Dedifferentiated amniotic fluid mesenchymal stem cell (primary cell): ENCODE results near the gene TTC28.
"Not testable (repeated sequence)": the region's sequence is repeated elsewhere in the genome, so short reads cannot be mapped to it uniquely, and the experiment has no call there.

Experiments used
- DNase-seq: peaks from one replicate; pipeline ENCODE4 v3.0.0-alpha.2; 2016; ENCODE audit errors: extremely low spot score

Gene TTC28

DNA sequence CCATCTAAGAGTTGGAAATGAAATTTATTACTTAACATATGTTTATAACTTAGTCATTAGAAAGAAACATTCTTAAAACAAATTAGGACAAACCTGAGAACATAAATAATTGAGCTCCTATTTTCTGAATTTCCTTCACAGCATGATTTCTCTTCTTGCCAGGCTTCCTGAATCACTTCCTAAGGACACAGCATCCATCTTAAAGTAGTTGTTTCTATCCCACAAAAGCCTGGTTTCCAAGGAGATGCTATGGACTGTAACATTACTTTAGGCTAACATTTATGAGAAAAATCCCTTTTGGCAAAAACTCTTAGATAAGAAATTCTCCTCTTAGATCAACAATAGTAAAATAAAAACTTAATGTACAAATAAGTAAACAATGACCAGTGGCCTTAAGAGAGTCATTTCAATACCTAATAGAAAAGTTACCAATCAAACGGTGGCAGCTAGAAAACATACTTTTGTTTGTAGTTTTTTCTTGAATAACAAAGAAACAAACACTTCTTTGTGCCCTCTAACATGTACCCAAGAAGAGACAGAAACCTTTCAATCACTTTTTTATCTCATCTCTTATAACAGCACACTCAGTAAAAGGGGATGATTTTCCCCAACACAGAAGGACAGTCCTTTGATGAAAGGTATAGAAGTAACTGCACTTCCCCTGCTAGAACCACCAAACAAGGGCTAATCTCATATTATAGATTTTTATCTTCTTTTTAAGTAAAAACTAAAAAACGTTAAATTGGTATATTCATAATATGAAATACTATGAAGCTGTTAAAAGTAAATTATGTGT, 74.5 kb downstream of the TTC28 start:
- DNase-seq = no peak

- no peak for DNase-seq
Measured at GRCh38 chr22:28601915-28602314, 77.7 kb downstream of the TTC28 start.

GRCh38 chr22:28600546-28601143, 79.0 kb downstream of the TTC28 start:
- peak; percentile 79 for DNase-seq

GRCh38 chr22:28599693-28600092, 79.9 kb downstream of the TTC28 start:
- no peak for DNase-seq

GRCh38 chr22:28597665-28598064, 82.0 kb downstream of the TTC28 start:
- no peak for DNase-seq

GRCh38 chr22:28594797-28595462, 84.7 kb downstream of the TTC28 start:
- DNase-seq = peak; percentile 82

DNA sequence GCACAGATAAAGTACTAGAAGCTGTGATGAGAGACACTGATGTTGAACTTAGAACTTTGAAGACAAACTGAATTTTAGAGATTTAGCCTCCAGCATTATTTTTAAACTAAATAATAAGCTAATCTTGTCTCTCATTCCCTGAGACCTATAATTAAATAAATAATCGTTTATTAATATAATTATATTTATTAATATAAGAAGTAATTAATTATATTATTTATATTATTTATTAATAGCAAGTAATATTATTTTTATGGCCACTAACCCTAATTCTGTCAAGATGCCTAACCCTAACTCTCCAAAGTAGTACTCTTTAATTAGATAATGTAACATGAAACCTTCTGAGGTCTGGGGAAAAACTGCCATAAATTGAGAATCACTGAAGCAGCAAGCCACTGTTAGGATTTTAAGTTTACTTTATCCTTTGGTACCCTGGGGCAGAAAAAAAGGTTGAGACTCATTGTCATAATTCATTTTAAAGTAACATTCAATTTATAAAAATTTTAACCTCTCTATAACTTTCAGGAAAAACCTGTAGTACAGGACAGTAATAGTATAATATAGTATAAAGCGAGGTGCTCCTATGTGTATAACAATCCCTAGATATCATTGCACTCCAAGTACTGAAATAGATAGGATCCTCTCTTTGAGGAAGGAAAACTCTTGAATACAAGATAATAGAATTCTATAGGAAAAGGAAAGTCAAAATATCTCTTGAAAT, 85.4 kb downstream of the TTC28 start:
- no peak for DNase-seq

- DNase-seq = no peak
Measured at GRCh38 chr22:28593299-28593698, 86.3 kb downstream of the TTC28 start.

DNA sequence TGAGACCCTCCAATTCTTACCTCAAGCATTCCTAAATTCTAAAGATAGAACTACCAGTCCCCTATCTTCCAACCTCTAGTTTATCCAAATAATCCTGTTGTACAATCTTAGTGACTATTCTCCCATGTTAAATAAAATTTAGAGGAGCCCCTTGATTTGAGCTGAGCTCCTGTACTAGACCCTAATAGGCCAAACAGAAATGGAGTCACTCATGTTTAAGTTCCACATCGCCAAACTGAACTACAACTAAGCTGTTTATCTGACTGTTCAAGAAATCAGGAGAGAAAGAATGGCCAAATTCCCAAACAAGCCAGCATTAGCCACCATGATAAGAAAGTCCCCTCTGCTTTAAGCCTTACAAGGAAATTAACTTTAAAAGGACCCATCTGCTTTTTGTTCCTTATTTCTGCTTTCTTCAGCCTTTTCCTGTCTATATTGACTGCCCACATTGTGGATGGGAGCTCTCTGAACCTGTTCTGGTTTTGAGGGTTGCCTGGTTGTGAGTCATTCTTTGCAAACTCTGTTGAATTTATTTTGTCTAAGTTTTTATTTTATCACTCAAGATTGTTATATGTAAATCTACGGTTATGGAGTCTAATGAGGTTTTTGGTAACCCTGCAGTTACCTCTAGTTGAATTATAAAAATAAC, 90.4 kb downstream of the TTC28 start:
- no peak for DNase-seq

DNA sequence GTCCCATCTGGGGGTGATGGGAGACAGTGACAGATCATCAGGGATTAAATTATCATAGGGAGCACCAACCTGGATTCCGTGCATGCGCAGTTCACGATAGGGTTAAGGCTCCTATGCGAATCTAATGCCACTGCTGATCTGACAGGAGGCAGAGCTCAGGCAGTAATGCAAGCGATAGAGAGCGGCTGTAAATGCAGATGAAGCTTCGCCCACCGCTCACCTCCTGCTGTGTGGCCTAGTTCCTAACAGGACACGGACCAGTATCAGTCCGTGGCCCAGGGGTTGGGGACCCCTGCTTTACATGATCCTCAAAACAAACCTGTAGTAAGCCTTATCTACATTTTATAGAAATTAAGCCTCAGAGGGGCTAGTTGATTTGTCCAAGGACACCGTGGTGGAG, 94.3 kb downstream of the TTC28 start:
- no peak for DNase-seq

GRCh38 chr22:28582806-28583205, 96.8 kb downstream of the TTC28 start:
- peak; percentile 87 for DNase-seq

GRCh38 chr22:28581016-28581415, 98.6 kb downstream of the TTC28 start:
- DNase-seq = no peak

GRCh38 chr22:28576162-28576561, 103.5 kb downstream of the TTC28 start:
- DNase-seq = no peak

DNA sequence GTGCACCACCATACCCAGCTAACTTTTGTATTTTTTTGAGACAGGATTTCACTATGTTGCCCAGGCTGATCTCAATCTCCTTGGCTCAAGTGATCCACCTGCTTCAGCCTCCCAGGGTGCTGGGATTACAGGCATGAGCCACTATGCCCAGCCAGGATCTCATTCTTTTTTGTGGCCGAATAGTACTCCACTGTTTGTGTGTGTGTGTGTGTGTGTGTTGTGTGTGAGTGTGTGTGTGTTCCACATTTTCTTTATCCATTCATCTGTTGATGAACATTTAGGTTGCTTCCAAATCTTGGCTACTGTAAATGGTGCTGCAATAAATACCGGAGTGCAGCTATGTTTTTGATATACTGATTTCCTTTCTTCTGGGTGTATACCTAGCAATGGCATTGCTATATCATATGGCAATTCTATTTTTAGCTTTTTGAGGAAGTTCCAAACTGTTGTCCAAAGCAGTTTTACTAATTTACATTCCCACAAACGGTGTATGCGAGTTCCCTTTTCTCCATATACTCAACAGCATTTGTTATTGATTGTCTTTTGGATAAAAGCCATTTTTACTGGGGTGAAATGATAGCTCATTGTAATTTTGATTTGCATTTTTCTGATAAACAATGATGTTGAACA, 105.4 kb downstream of the TTC28 start:
- no peak for DNase-seq

DNA sequence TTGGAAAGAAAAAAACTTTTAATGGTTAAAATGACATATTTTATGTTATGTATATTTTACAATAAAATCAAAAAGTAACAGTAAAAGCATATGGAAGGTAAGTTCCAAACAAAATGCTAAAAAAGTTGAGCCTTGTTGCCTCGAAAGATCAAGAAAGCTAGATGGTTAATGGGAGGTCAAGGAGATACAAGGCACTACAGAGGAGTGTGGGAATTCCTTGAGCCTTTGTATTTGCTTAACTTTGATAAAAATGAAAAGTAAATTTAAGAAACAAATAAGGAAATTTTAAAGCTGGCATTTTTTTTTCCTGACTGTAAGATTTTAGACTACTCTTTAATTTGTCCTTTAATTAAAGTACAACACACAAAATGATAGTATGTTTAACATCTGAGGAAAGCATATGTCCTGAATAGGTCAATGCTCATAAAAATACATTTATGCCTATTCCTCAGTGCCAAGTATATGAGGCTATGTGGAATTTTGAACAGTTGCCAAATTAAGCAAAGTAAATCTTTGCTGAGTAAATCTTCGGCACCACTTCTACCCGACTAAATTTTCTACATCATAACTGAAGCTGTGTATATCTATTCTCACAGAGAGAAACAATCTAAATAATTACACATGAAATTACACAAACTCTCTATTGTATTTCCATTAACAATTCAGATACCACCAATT, 108.8 kb downstream of the TTC28 start:
- DNase-seq = no peak

DNA sequence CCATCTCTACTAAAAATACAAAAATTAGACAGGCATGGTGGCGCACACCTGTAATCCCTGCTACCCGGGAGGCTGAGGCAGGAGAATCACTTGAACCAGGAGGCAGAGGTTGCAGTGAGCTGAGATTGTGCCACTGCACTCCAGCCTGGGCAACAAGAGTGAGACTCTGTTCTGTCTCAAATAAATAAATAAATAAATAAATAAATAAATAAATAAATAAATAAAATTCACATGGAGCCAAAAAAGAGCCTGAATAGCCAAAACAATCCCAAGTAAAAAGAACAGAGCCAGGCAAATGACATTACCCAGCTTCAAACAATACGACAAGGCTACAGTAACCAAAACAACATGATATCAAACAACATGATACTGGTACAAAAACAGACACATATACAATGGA, 110.7 kb downstream of the TTC28 start:
- not testable (repeated sequence) for DNase-seq

DNA sequence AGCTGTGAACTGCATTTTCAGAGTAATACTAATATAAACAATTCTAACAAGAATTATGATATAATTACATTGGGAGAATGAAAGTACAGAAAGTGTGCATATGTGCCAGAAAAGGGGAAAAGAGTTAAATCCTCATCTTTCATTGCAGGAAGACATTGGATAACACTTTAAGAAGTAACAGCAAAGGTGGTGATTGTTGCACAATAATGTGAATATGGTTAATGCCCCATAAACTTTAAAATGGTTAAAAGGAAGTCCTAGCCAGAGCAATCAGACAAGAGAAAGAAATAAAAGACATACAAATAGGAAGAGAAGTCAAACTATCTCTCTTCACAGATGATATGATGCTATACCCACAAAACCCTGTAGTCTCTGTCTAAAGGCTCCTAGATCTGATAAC, 111.5 kb downstream of the TTC28 start:
- no peak for DNase-seq

DNA sequence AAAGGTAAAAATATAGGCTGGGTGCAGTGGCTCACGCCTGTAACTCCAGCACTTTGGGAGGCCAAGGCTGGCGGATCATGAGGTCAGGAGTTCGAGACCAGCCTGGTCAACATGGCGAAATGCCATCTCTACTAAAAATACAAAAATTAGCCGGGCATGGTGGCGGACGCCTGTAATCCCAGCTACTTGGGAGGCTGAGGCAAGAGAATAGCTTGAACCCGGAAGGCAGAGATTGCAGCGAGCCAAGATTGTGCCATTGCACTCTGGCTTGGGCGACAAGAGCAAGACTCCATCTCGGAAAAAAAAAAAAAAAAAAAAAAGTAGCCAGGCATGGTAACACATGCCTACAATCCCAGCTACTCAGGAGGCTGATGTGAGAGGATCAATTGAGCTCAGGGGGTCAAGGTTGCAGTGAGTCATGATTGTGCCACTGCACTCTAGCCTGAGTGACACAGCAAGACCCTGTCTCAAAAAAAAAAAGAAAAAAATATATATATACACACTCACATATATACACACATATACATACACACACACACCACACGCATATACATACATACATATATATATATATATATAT, 112.6 kb downstream of the TTC28 start:
- not testable (repeated sequence) for DNase-seq

- DNase-seq = no peak
Measured at GRCh38 chr22:28563636-28564035, 116.0 kb downstream of the TTC28 start.

DNA sequence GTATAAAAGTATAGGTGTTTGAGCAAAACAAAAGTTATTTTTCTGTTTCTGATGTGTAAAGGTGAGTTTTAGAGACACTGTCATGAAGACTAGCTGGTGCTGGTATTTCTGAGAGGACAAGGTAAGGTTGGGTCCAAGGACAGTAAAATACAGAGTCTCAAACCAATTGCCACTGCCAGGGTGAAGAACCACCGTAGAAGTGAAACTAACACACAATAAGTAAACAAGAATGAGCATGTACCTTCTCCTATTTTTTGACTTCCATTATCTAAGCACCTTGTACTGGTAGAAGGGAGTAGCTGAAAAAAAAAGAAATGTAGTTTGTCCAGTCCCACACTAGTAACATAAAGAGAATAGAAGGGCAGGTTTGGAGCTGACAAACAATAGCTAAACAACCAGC, 117.3 kb downstream of the TTC28 start:
- DNase-seq = no peak
